HTERT RPE-1 (cell line): ENCODE data around the gene ZNF622.
"Not testable (repeated sequence)": the region's sequence is repeated elsewhere in the genome, so short reads cannot be mapped to it uniquely, and the experiment has no call there.

ENCODE experiments used
- in situ Hi-C: fragments of 300-500 bp; cut with MboI; formaldehyde crosslinking; loops from 4 replicates; pipeline ENCODE4 v1.14.3; 2020; ENCODE audit warnings: low sequenced_read_pairs

ZNF622 gene

GRCh38 chr5:16436065-16436682 lies 29.4 kb downstream of the ZNF622 start:
- in situ Hi-C loops: not testable (repeated sequence)

- in situ Hi-C loops: no loop called here
Observed at GRCh38 chr5:16431490-16431889, 34.1 kb downstream of the ZNF622 start.

GRCh38 chr5:16430349-16431089 lies 35.1 kb downstream of the ZNF622 start:
- in situ Hi-C loops: no loop called here

- in situ Hi-C loops: no loop called here
Observed at GRCh38 chr5:16428359-16428758, 37.2 kb downstream of the ZNF622 start.

- in situ Hi-C loops: no loop called here
Observed at GRCh38 chr5:16427587-16427986, 38.0 kb downstream of the ZNF622 start.

GRCh38 chr5:16418471-16418922 lies 47.1 kb downstream of the ZNF622 start:
- in situ Hi-C loops: no loop called here

GRCh38 chr5:16417398-16418074 lies 48.1 kb downstream of the ZNF622 start:
- in situ Hi-C loops: no loop called here

GRCh38 chr5:16414861-16415260 lies 50.7 kb downstream of the ZNF622 start:
- in situ Hi-C loops: no loop called here

- in situ Hi-C loops: no loop called here
Observed at GRCh38 chr5:16413166-16413860, 52.3 kb downstream of the ZNF622 start.

- in situ Hi-C loops: no loop called here
Observed at GRCh38 chr5:16412556-16412955, 53.0 kb downstream of the ZNF622 start.

- in situ Hi-C loops: no loop called here
Observed at GRCh38 chr5:16411741-16412455, 53.7 kb downstream of the ZNF622 start.

- in situ Hi-C loops: no loop called here
Observed at GRCh38 chr5:16411235-16411634, 54.4 kb downstream of the ZNF622 start.

- in situ Hi-C loops: no loop called here
Observed at GRCh38 chr5:16410338-16410737, 55.3 kb downstream of the ZNF622 start.

- in situ Hi-C loops: no loop called here
Observed at GRCh38 chr5:16406630-16407029, 59.0 kb downstream of the ZNF622 start.

GRCh38 chr5:16406023-16406422 lies 59.6 kb downstream of the ZNF622 start:
- in situ Hi-C loops: no loop called here
